HCT116 (cell line): ENCODE measurements around the gene CETN1. TPM values are rescaled to one million over a fixed set of nuclear protein-coding genes. Genes with fewer than 3 reads are reported as not detected.

Experiments
- ATAC-seq: fragments of 200-7000 bp; cut with Tn5 transposase; 2 replicates; pipeline ENCODE4 v1.9.1; 2020; ENCODE audit warnings: mild to moderate bottlenecking, moderate library complexity
- BruUV-seq: library from RNA; stranded (reverse); fragments of 400-500 nt; replicated peaks from 2 replicates; lab custom pipeline; 2021; lab: Mats Ljungman, UMichigan
- CTCF ChIA-PET: fragments of 300-600 bp; sonication (Branson Sonifier 250); formaldehyde crosslinking; loops from one replicate; lab custom pipeline; 2021; ENCODE audit warnings: antibody characterized with exemption; lab: Charles Lee
- POLR2A ChIA-PET: fragments of 300-600, 350-600 bp; sonication (Branson Sonifier 250); formaldehyde crosslinking; loops from one replicate; lab custom pipeline; 2021; ENCODE audit warnings: antibody characterized with exemption; lab: Charles Lee
- RAD21 ChIA-PET, 2 experiments: fragments of 300-600 bp; sonication (Branson Sonifier 250); formaldehyde crosslinking; loops; one replicate each; lab custom pipeline; 2023; ENCODE audit warnings: low total read pairs in 2 of 2; ENCODE audit not compliant: uncharacterized antibody in 2 of 2, unreplicated experiment in 2 of 2, low non-redundant PET in 1 of 2; lab: Charles Lee
- DNase-seq: peaks from one replicate; pipeline ENCODE4 v3.0.0-alpha.2; 2010; ENCODE audit warnings: low read depth, low spot score
- H2AFZ ChIP-seq: fragments of 200-600 bp; shearing (Covaris generic), sonication (generic); 2 replicates; pipeline ENCODE4 v1.6.1; 2017; ENCODE audit warnings: low read depth, mixed run types, mixed read lengths, antibody characterized with exemption, low read length; ENCODE audit not compliant: poor library complexity, severe bottlenecking
- H3K27ac ChIP-seq: 2 replicates; pipeline ENCODE4 v1.5.1; 2012; ENCODE audit warnings: low read depth, low read length
- H3K27me3 ChIP-seq: fragments of 200-600 bp; sonication (generic); 2 replicates; pipeline ENCODE4 v1.6.1; 2016; ENCODE audit warnings: mixed run types, low read length, mixed read lengths; ENCODE audit not compliant: insufficient read depth
- H3K36me3 ChIP-seq, 2 experiments: fragments of 200-500 bp in 1 of 2; fragments of 200-600 bp in 1 of 2; sonication (Bioruptor generic) in 1 of 2; sonication (generic) in 1 of 2; 2 replicates each; pipeline versions ENCODE4 v1.5.1 to v1.6.1; 2014 to 2016; ENCODE audit warnings: low read length in 2 of 2, inconsistent platforms in 1 of 2, mixed read lengths in 1 of 2, mixed run types in 1 of 2; ENCODE audit not compliant: insufficient read depth in 2 of 2, control insufficient read depth in 1 of 2
- H3K4me1 ChIP-seq, 2 experiments: fragments of 200-600 bp in 1 of 2; sonication (generic) in 1 of 2; 2 replicates each; pipeline versions ENCODE4 v1.5.1 to v1.6.1; 2012 to 2017; ENCODE audit warnings: low read length in 2 of 2, inconsistent platforms in 1 of 2, mild to moderate bottlenecking in 1 of 2, mixed read lengths in 1 of 2, mixed run types in 1 of 2, moderate library complexity in 1 of 2; ENCODE audit not compliant: insufficient read depth in 2 of 2, control insufficient read depth in 1 of 2
- H3K4me2 ChIP-seq: fragments of 200-600 bp; sonication (generic); 2 replicates; pipeline ENCODE4 v1.6.1; 2017; ENCODE audit warnings: mixed run types, low read length, mixed read lengths
- H3K4me3 ChIP-seq, 2 experiments: fragments of 200-600 bp in 1 of 2; sonication (generic) in 1 of 2; replicated peaks in 1 of 2; 2 replicates each; pipeline ENCODE4 v1.5.1; 2011 to 2016; ENCODE audit warnings: low read length in 2 of 2, control low read depth in 1 of 2, low read depth in 1 of 2, mild to moderate bottlenecking in 1 of 2, mixed read lengths in 1 of 2, mixed run types in 1 of 2
- H3K79me2 ChIP-seq: fragments of 200-600 bp; sonication (generic); 2 replicates; pipeline ENCODE4 v1.6.1; 2017; ENCODE audit warnings: mild to moderate bottlenecking, mixed run types, low read length, moderate library complexity, mixed read lengths; ENCODE audit not compliant: insufficient read depth
- H3K9ac ChIP-seq: fragments of 200-600 bp; sonication (generic); 2 replicates; pipeline ENCODE4 v1.6.1; 2016; ENCODE audit warnings: low read length, mixed read lengths
- H3K9me2 ChIP-seq: fragments of 200-600 bp; sonication (generic), shearing (Covaris generic); 2 replicates; pipeline ENCODE4 v1.6.1; 2017; ENCODE audit warnings: mixed run types, mild to moderate bottlenecking, moderate library complexity; ENCODE audit not compliant: insufficient read depth
- H3K9me3 ChIP-seq, 2 experiments: fragments of 200-500 bp in 1 of 2; fragments of 200-600 bp in 1 of 2; sonication (Bioruptor generic) in 1 of 2; sonication (generic) in 1 of 2; 2 replicates each; pipeline ENCODE4 v1.6.1; 2014 to 2017; ENCODE audit warnings: low read length in 2 of 2, mixed read lengths in 2 of 2, inconsistent platforms in 1 of 2, low read depth in 1 of 2, mild to moderate bottlenecking in 1 of 2, mixed run types in 1 of 2, moderate library complexity in 1 of 2; ENCODE audit not compliant: control insufficient read depth in 1 of 2, insufficient read depth in 1 of 2
- H4K20me1 ChIP-seq: fragments of 200-600 bp; sonication (generic), shearing (Covaris generic); 2 replicates; pipeline ENCODE4 v1.6.1; 2017; ENCODE audit warnings: mixed run types, mild to moderate bottlenecking, moderate library complexity; ENCODE audit not compliant: insufficient read depth
- ATF3 ChIP-seq: IDR thresholded peaks from 2 replicates; pipeline ENCODE4 v1.6.1; 2012
- CBX3 ChIP-seq: IDR thresholded peaks from 2 replicates; pipeline ENCODE4 v1.6.1; 2012; ENCODE audit warnings: low read depth
- EGR1 ChIP-seq: IDR thresholded peaks from 2 replicates; pipeline ENCODE4 v1.6.1; 2012; ENCODE audit warnings: low read depth
- ELF1 ChIP-seq: IDR thresholded peaks from 2 replicates; pipeline ENCODE4 v1.6.1; 2012; ENCODE audit warnings: low read depth, borderline replicate concordance
- EZH2phosphoT487 ChIP-seq: fragments of 200-600 bp; IDR thresholded peaks from 2 replicates; pipeline ENCODE4 v1.6.1; 2018; ENCODE audit warnings: antibody characterized with exemption, borderline replicate concordance
- JUND ChIP-seq: IDR thresholded peaks from 2 replicates; pipeline ENCODE4 v1.6.1; 2012
- POLR2A ChIP-seq: IDR thresholded peaks from 2 replicates; pipeline ENCODE4 v1.7.0; 2011; ENCODE audit warnings: borderline replicate concordance; ENCODE audit not compliant: insufficient read depth, insufficient read length; ENCODE audit errors: extremely low read depth
- POLR2AphosphoS5 ChIP-seq: IDR thresholded peaks from 2 replicates; pipeline ENCODE4 v1.6.1; 2011; ENCODE audit warnings: mild to moderate bottlenecking, low read depth, low read length, moderate library complexity
- RAD21 ChIP-seq: IDR thresholded peaks from 2 replicates; pipeline ENCODE4 v1.6.1; 2012; ENCODE audit warnings: low read depth, mild to moderate bottlenecking
- SIN3A ChIP-seq: IDR thresholded peaks from 2 replicates; pipeline ENCODE4 v1.6.1; 2012; ENCODE audit warnings: low read depth
- SP1 ChIP-seq: IDR thresholded peaks from 2 replicates; pipeline ENCODE4 v1.6.1; 2012; ENCODE audit warnings: low read depth
- SRF ChIP-seq: IDR thresholded peaks from 2 replicates; pipeline ENCODE4 v1.6.1; 2012; ENCODE audit warnings: low read depth
- intact Hi-C: fragments of 100-400 bp; cut with micrococcal nuclease; formaldehyde crosslinking; loops from 2 replicates; pipeline ENCODE4 v1.10.0; 2022
- total RNA-seq: library from RNA; stranded (reverse); gene quantifications from one replicate; pipeline ENCODE4 v1.2.1, GENCODE V29; 2021; ENCODE audit not compliant: unreplicated experiment
- TF ChIP-seq, protein P1 (sequence below), 3 experiments: fragments of 200-600 bp in 1 of 3; sonication (generic) in 1 of 3; IDR thresholded peaks in 2 of 3; conservative IDR thresholded peaks in 1 of 3; 2 replicates each; pipeline ENCODE4 v1.5.1; 2012 to 2017; ENCODE audit warnings: low read depth in 2 of 3, low read length in 2 of 3, antibody characterized with exemption in 1 of 3, borderline replicate concordance in 1 of 3, control low read depth in 1 of 3, mild to moderate bottlenecking in 1 of 3, mixed read lengths in 1 of 3, mixed run types in 1 of 3, moderate library complexity in 1 of 3; ENCODE audit not compliant: insufficient read depth in 1 of 3
- TF ChIP-seq, protein P2 (sequence below): IDR thresholded peaks from 2 replicates; pipeline ENCODE4 v1.6.1; 2011; ENCODE audit warnings: mild to moderate bottlenecking, low read length, moderate library complexity; ENCODE audit not compliant: insufficient replicate concordance; ENCODE audit errors: extremely low read depth

Gene CETN1
- total RNA-seq, 1 experiment from 2014 or later, result not detected

DNA sequence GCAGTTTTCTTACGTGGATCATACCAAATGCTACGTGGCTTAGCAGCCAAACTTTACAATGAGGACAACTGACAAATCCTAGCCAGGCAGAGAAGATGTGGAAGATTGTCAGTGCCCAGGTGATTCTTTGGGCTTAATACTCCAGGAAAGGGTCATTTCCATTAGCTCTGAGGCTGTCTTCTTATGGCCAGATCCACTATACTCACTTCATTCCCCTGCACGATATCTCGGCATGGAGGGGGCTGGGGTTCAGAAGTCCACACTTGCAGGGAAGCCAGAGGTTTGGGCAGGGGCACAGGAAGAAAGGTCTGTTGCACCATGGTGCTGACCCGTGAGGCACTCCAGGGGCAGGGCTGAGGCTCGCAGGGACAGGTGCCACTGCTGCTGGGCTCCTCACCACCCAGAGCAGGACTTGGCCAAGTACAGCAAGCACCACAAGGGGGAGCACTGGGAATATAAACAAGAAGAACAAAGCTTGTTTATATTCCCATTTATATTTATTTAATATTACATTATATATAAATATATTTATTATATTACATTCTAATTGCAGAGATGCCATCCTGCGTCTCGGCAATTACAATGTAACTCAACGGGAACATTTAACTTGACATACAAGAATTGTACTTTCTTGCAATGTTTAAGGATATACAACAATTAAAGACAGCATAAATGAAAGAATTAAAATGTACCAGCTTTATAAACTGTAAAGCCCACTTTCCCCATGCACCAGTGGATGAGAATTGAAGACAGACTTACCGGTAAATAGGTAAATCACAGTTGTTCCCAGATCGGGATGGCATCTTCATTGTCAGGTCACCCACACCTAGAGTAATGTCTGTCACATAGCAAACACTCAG lies 43.8 kb downstream of the CETN1 start:
- Histone ChIP-seq H3K27me3 (no peaks in the 10 kb centered on the region), H3K79me2 (no peaks in the 10 kb centered on the region), H3K9ac (no peak overlapping the region), H3K9me2 (no peaks in the 10 kb centered on the region), H3K4me2 (peak overlapping the region; percentile 15; the same call in 1 of the 2 replicates), H3K9me3 (no peaks in the 10 kb centered on the region), H3K4me3 (no peak overlapping the region), H2AFZ (no peak overlapping the region), H3K36me3 (no peaks in the 10 kb centered on the region), H3K4me1 (peaks cover 0 to 7% of the 10 kb centered on the region in 2 experiments; a peak in 1 of 4 replicates), H3K27ac (no peak overlapping the region), H4K20me1 (no peaks in the 10 kb centered on the region)
- ChIA-PET CTCF (interaction anchor here (0.7 to 6.4 kb wide), 18 partner anchors 9 to 446 kb away, joined by 3 to 112 read pairs (median 4); partner anchors contain the start of genes ENOSF1 and TYMS), POLR2A (interaction anchor here (0.6 to 1.5 kb wide), 4 partner anchors 34 to 208 kb away, joined by 3 to 5 read pairs (median 4); no protein-coding TSS in a partner anchor), RAD21 (interaction anchor here (0.5 to 2.7 kb wide), 6 partner anchors 108 to 215 kb away, joined by 3 to 15 read pairs (median 8); no protein-coding TSS in a partner anchor)
- DNase-seq, result peak; percentile 69
- no TSS peak for BruUV-seq
- intact Hi-C loops, result loop anchor here (1.0 kb wide), 2 partner anchors 207 to 215 kb away; no protein-coding TSS in a partner anchor
- peak; percentile 100 for ATAC-seq
- TF ChIP-seq SIN3A (no peak), RAD21 (peak; percentile 74)
- TF ChIP-seq, protein P1, sequence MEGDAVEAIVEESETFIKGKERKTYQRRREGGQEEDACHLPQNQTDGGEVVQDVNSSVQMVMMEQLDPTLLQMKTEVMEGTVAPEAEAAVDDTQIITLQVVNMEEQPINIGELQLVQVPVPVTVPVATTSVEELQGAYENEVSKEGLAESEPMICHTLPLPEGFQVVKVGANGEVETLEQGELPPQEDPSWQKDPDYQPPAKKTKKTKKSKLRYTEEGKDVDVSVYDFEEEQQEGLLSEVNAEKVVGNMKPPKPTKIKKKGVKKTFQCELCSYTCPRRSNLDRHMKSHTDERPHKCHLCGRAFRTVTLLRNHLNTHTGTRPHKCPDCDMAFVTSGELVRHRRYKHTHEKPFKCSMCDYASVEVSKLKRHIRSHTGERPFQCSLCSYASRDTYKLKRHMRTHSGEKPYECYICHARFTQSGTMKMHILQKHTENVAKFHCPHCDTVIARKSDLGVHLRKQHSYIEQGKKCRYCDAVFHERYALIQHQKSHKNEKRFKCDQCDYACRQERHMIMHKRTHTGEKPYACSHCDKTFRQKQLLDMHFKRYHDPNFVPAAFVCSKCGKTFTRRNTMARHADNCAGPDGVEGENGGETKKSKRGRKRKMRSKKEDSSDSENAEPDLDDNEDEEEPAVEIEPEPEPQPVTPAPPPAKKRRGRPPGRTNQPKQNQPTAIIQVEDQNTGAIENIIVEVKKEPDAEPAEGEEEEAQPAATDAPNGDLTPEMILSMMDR (IDR thresholded peaks at IDR 0.05 in 2 of 3, conservative IDR thresholded peaks at IDR 0.05 in 1 of 3; ENCODE audit: borderline replicate concordance in 1 of 3, insufficient read depth in 1 of 3, low read depth in 2 of 3, low read length in 2 of 3), result peak; percentile 55 to 81 (median 70)

DNA sequence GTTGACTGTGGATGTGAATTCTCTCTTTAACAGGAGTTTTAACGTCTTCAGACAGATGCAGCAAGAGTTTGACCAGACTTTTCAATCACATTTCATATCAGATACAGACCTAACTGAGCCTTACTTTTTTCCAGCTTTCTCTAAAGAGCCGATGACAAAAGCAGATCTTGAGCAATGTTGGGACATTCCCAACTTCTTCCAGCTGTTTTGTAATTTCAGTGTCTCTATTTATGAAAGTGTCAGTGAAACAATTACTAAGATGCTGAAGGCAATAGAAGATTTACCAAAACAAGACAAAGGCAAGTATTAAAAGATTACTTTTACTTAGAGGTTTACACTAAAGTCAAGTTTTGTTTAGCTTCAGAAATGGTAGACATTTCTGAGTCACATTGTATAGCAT lies 47.1 kb downstream of the CETN1 start:
- H3K27me3 ChIP-seq, result no peaks in the 10 kb centered on the region
- no peak for TF ChIP-seq EGR1
- TF ChIP-seq POLR2A, result no peak
- no peak for TF ChIP-seq RAD21
- TF ChIP-seq SRF, result no peak
- no peak for TF ChIP-seq SIN3A
- no peak for TF ChIP-seq CBX3
- TF ChIP-seq SP1, result no peak
- no peak for TF ChIP-seq EZH2phosphoT487
- no peak for TF ChIP-seq JUND
- no peak for TF ChIP-seq POLR2AphosphoS5
- no peak for TF ChIP-seq ELF1
- TF ChIP-seq ATF3, result no peak
- TF ChIP-seq, protein P2, sequence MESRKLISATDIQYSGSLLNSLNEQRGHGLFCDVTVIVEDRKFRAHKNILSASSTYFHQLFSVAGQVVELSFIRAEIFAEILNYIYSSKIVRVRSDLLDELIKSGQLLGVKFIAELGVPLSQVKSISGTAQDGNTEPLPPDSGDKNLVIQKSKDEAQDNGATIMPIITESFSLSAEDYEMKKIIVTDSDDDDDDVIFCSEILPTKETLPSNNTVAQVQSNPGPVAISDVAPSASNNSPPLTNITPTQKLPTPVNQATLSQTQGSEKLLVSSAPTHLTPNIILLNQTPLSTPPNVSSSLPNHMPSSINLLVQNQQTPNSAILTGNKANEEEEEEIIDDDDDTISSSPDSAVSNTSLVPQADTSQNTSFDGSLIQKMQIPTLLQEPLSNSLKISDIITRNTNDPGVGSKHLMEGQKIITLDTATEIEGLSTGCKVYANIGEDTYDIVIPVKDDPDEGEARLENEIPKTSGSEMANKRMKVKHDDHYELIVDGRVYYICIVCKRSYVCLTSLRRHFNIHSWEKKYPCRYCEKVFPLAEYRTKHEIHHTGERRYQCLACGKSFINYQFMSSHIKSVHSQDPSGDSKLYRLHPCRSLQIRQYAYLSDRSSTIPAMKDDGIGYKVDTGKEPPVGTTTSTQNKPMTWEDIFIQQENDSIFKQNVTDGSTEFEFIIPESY, result no peak

More for the DNA sequence above, 47.1 kb downstream of the CETN1 start:
- ATAC-seq, result no peak
- ChIA-PET CTCF (interaction anchor here (6.0 to 6.4 kb wide), 2 partner anchors 204 to 212 kb away, joined by 72 to 112 read pairs; no protein-coding TSS in a partner anchor), RAD21 (no interaction called here), POLR2A (no interaction called here)
- Histone ChIP-seq H3K36me3 (no peaks in the 10 kb centered on the region), H3K4me3 (no peak overlapping the region), H3K9ac (no peak overlapping the region), H3K27ac (no peak overlapping the region), H3K9me2 (no peaks in the 10 kb centered on the region), H3K79me2 (no peaks in the 10 kb centered on the region), H3K4me1 (peaks cover 0 to 9% of the 10 kb centered on the region in 2 experiments; a peak in 1 of 4 replicates), H4K20me1 (no peaks in the 10 kb centered on the region), H2AFZ (no peak overlapping the region), H3K4me2 (no peak overlapping the region), H3K9me3 (no peaks in the 10 kb centered on the region)
- DNase-seq, result no peak
- BruUV-seq, result no TSS peak
- intact Hi-C loops, result no loop called here
